GM12891 (cell line): ENCODE data around the gene SIDT2.

Experiments
- PAX5 ChIP-seq: IDR thresholded peaks from 2 replicates; pipeline ENCODE4 v1.6.1; 2011; ENCODE audit warnings: low read length, moderate library complexity, mild to moderate bottlenecking; ENCODE audit not compliant: insufficient read depth, severe bottlenecking
- POLR2A ChIP-seq: IDR thresholded peaks from 2 replicates; pipeline ENCODE4 v1.6.1; 2011; ENCODE audit warnings: low read depth, low read length, control low read depth
- POLR2AphosphoS5 ChIP-seq: IDR thresholded peaks from 2 replicates; pipeline ENCODE4 v1.6.1; 2011; ENCODE audit warnings: low read depth, low read length, control low read depth
- POU2F2 ChIP-seq: IDR thresholded peaks from 2 replicates; pipeline ENCODE4 v1.6.1; 2011; ENCODE audit warnings: low read depth, mild to moderate bottlenecking, control low read depth, low read length, moderate library complexity
- SPI1 ChIP-seq: IDR thresholded peaks from 2 replicates; pipeline ENCODE4 v1.6.1; 2011; ENCODE audit warnings: low read depth, low read length, control low read depth
- TAF1 ChIP-seq: IDR thresholded peaks from 2 replicates; pipeline ENCODE4 v1.6.1; 2011; ENCODE audit warnings: low read depth, low read length, control low read depth

GRCh38 chr11:117166491-117166890, 12.1 kb upstream of the SIDT2 start:
- TF ChIP-seq POLR2AphosphoS5 (no peak), POLR2A (no peak), TAF1 (no peak), SPI1 (no peak), POU2F2 (no peak), PAX5 (no peak)
